Stimulated activated CD4-positive, alpha-beta T cell treated with anti-CD3 and anti-CD28 coated beads, Interleukin-4, amount 100 ng/mL, for 1 hour (primary cell): Measurements from ENCODE around the gene CNGA3.
A peak's percentile ranks its signal among the peaks of the same experiment; 100 is the strongest.
"Not testable (repeated sequence)": the region's sequence is repeated elsewhere in the genome, so short reads cannot be mapped to it uniquely, and the experiment has no call there.

Experiments used
- DNase-seq: peaks from one replicate; pipeline ENCODE4 v3.0.0-alpha.2; 2020

Gene CNGA3

DNA sequence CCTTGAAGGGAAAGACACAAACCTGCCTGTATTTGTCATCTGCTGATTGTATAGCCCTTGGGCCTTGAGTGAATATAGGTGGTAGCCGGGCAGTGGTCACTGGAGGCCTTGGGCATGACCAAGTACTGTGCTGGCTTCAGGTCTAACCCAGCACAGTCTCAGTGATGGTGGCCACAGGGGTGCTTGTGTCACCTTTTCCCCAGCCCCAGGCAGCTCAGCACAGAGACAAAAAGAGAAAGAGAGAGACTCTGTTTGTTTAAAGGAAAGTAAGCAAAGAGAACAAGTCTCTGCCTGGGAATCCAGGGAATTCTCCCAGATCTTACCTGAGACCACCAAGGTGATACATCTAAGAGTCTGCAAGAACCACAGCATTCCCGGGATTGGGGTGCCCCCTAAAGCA lies 59.0 kb downstream of the CNGA3 start:
- no peak for DNase-seq

- DNase-seq: no peak
Observed at GRCh38 chr2:98408155-98408554, 61.9 kb downstream of the CNGA3 start.

GRCh38 chr2:98412751-98413458 lies 66.6 kb downstream of the CNGA3 start:
- peak; percentile 13 for DNase-seq

- not testable (repeated sequence) for DNase-seq
Observed at GRCh38 chr2:98414246-98414645, 68.0 kb downstream of the CNGA3 start.

- DNase-seq: not testable (repeated sequence)
Observed at GRCh38 chr2:98415719-98416248, 69.5 kb downstream of the CNGA3 start.

DNA sequence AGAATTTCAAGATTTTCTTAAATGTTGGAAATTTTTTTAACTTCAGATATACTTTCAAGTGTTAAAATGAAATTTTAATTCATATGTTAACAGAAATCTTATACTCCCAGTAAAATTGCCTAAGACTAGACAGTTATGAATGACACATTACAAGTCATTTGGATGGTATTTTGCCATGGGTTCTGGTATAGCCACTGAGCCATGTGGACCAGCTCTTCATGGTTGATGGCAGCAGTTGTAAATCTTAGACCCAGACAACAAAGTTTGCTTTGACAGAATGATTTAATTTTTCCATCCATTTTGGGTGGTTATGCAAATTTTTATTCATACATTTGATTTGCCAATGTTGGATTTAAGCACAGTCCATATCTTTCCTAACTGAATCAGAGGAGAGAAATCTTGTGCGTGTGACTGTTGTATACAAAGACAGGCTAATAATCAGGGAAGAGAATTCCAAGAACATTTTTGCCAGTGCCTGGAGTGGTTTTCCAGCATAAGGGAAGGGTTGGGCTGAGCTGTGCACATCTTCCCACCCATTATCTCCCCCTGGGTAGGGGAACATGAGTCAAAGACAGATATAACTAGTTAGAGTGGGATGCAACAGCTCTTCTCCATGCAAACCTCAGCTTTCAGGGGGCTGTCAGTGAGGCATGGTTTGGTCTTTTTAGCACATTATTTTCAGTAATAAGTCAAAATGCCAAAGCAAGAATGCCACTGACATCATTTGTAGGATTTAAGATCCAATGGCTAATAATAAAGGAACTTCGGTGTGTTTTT lies 70.3 kb downstream of the CNGA3 start:
- no peak for DNase-seq

GRCh38 chr2:98419544-98419943 lies 73.3 kb downstream of the CNGA3 start:
- no peak for DNase-seq

DNA sequence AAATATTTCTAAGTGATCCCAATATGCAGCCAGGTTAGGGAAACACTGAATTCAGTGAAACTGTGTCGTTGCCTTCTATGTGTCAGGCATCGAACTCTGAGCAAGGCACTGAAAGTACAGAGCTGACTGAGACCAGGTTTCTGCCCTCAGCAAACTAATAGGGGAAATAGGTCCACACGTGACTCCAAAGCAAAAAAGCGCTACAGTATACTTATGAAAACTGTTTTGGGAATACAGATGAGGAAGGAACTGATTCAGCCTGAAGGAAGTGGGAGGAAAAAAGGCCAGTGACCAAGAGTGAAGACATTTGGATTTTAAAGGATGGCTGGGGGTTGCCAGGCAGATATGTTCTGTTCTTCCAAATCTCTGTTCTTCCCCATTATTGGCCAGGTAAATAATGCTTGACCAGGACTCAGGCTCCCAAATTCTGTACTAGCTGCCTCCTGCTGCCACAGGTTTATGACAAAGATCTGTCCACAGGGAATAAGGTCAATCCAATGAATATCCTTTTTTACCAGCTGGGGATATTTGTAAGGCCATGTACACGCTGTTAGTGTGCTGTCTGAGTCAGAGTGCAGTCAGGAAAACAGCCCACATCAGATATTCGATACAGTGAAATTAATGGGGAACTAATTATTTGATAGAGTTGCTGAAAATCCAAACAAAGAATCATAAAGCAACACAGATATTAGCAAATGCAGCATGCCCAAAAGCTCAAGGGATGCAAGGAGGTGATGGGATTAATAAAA lies 73.9 kb downstream of the CNGA3 start:
- no peak for DNase-seq

DNA sequence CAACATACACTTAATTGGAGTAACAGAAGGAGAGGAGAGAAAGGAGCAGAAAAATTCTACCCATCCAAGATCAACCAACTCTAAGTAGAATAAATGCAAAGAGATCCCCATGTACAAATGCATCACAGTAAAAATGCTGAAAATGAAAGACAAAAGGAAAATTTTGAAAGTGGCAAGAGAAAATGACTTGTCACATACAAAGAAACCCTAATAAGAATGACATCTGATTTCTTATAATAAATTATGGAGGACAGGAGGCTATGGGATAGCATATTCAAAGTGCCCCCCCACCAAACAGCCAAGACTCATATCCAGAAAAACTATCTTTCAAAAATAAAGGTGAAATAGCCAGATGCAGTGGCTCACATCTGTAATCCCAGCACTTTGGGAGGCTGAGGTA lies 76.2 kb downstream of the CNGA3 start:
- no peak for DNase-seq

GRCh38 chr2:98426771-98427170 lies 80.5 kb downstream of the CNGA3 start:
- DNase-seq: no peak

DNA sequence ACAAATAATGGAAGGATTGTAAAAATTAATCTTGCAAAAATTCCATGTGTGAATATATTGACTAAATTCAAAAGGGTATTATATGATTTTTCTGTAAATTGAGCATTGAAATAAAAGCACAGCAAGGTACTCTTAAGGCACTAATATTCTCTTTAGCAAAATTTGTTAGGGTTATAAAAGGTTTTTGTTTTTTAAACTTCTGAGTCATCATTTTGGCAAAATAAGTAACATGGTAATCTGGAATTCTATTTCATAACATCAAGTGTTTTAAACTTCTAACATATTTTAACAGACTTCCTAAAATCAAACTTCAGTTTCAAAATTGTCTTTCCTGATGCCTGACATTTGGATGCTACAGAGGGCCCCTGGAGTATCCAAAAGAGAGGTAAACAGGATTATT lies 85.9 kb downstream of the CNGA3 start:
- no peak for DNase-seq

DNA sequence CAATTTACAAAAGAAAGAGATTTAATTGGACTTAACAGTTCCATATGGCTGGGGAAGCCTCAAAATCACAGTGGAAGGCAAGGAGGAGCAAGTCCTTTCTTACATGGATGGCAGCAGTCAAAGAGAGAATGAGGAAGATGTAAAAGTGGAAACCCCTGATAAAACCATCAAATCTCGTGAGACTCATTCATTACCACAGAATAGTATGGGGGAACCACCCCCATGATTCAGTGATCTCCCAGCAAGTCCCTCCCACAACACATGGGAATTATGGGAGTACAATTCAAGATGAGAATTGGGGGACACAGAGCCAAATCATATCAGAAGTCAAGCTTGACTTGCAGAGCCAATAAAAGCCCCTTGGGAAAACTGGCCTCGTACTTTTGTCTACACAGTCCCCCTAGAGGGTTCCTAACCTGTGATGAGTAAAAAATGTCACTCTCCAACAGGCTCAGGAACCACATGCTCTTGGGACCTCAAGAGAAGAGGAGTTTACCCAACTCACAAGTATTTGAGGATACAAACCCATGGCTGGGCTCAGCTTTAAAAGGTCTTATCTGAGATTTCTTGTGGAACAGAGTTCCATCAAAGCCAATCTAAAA lies 87.2 kb downstream of the CNGA3 start:
- no peak for DNase-seq

- DNase-seq: no peak
Observed at GRCh38 chr2:98434492-98434891, 88.2 kb downstream of the CNGA3 start.

DNA sequence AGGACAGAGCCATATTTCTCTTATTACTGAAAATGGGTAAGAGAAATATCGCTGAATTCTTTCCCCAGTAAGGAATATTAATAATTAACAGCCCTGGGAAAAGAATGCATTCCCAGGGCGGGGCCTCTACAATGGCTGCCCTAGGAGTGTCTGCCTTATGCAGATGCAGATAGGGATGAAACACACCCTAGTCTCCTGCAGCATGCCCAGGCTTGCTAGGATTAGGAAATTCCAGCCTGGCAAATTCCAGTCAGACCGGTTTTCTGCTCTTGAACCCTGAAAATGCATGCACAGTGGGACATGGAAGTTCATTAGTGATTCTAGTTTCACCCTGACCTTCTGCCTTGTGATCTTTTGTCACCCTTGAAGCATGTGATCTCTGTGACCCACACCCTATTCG lies 89.4 kb downstream of the CNGA3 start:
- not testable (repeated sequence) for DNase-seq

DNA sequence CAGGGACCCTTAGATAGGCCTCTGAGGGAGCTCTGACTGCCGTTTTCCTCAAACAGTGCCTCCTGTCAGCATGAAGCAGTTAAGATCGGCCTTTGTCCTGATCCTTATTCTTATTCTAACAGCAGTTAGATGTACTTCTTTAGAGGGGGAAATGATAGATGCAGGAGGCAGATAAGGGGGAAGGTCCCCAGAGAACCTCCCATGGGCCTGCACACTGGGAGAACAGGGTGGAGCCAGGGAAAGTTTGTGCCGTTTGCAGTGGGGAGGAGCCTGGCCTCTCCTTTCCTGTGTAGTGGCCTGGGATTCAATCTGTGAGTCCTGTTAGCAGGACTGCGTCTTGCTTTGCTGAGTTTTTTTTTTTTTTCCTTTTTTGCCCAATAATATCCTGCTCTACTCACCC lies 90.5 kb downstream of the CNGA3 start:
- DNase-seq: no peak

DNA sequence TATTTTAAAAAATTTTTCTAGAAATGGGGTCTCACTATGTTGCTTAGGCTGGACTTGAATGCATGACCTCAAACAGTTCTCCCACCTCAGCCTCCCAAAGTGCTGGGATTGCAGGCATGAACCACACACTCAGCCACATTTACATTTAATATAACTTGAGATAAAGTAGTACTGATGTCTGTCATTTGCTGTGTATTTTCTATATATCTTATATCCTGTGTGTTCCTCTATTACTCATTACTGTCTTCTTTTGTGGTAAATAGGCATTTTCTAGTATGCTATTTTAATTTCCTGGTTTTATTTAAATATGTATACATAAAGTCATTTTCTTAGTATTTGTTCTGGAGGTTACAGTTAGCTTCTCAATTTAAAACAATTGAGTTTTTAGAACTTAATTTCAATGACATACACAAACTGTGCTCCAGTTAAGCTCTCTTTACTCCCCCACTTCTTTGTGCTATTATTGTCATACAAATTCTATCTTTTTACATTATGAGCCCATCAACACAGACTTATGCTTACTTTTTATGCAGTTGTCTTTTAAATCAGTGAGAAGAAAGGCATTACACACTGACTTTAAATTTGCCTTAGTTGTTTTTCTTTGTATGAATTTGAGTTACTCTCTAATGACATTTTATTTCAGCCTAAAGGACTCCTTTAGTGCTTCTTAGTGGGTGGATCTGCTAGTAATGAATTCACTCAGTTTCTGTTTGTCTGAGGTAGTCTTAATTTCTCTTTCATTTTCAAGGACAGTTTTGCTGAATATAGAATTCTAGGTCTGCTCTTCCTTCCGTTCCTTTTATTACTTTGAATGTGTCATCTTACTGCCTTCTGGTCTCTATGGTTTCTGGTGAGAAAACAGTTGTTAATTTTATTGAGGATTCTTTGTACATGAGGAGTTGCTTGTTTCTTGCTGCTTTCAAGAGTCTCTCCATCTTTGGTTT lies 92.2 kb downstream of the CNGA3 start:
- no peak for DNase-seq

DNA sequence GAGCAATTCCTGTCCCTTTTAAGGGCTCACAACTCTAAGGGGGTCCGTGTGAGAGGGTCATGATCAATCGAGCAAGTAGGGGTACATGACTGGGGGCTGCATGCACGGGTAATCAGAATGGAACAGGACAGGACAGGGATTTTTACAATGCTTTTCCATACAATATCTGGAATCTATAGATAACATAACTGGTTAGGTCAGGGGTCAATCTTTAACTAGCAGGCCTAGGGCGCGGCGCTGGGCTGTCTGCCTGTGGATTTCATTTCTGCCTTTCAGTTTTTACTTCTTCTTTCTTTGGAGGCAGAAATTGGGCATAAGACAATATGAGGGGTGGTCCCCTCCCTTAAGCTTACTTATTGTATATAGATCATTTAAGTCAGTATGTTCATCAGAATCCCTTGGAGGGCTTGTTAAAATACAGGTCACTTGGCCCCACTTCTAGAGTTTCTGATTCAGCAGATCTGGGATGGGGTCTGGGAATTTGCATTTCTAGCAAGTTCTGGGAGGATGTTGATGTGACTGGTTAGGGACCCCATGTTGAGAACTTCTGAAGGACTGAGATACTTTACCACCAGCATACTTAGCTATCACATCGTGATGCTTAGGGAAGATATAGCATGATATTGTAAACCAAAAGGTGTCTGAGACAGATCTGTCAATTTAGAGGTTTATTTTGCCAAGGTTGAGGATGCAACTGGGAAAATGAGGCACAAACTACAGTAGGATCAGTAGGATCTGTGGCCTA lies 95.6 kb downstream of the CNGA3 start:
- DNase-seq: no peak

- DNase-seq: no peak
Observed at GRCh38 chr2:98442488-98442887, 96.2 kb downstream of the CNGA3 start.

DNA sequence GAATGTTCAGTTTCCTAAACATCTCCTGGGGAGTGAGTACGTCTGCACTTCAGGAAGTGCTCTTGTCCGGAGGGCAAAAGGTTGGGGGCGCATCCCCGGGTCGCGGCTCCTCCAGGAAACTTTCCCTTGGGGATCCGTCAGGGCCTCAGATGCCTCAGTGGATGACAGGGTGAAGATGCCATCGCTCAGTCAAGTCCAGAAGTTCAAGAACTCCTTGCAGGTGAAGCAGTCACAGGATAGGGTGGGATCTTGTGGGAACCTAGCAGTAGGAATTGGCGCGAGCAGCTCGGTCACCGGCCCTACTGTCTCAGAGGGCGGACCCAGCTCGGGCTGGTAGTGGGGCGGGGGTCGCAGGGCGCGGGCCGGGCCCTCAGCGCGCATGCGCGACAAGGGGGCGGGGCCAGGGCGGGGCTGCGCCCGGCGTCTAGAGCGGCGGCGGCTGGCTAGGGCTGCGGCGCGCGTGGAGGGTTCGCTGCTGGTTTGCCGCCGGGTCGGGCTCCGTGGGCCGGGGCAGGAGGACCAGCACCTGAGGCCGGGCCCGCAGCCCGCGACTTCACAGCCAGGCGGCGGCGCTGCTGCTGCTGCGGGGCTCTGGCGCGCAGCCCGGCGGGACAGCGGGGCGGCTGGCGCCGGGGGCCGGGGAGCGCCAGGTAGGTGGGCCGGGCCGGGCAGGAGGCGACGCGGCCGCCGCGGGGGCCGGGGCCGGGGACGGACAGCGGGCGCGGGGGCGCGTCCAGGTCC lies 98.3 kb downstream of the CNGA3 start, which contains the start of gene INPP4A:
Gene INPP4A, plus strand, starts transcription at position 423 of the 741 bp plus-strand sequence. CDS start 75,191 bp downstream, outside the sequence.
- peak; percentile 82 for DNase-seq

- no peak for DNase-seq
Observed at GRCh38 chr2:98445177-98445682, 99.0 kb downstream of the CNGA3 start.
